Astrocyte of the spinal cord (primary cell): ENCODE measurements around the gene STOML1.

ENCODE experiments used
- DNase-seq: peaks from one replicate; pipeline ENCODE4 v3.0.0; 2011; ENCODE audit warnings: low read depth, low spot score
- H3K4me3 ChIP-seq: 2 replicates; pipeline ENCODE4 v1.5.1; 2011; ENCODE audit warnings: low read depth, mild to moderate bottlenecking, low read length, moderate library complexity
- in situ Hi-C: cut with HindIII; loops from 2 replicates; pipeline ENCODE4 v1.10.0; 2017; ENCODE audit warnings: low sequenced_read_pairs
- TF ChIP-seq, protein P1 (sequence below): IDR thresholded peaks from 2 replicates; pipeline ENCODE4 v1.5.1; 2012; ENCODE audit warnings: low read depth, mild to moderate bottlenecking, low read length, inconsistent platforms

Gene STOML1

GRCh38 chr15:74006774-74007639 lies 14.9 kb upstream of the STOML1 start:
- no peak for DNase-seq
- in situ Hi-C loops: no loop called here
- H3K4me3 ChIP-seq: no peak overlapping the region
- TF ChIP-seq, protein P1, sequence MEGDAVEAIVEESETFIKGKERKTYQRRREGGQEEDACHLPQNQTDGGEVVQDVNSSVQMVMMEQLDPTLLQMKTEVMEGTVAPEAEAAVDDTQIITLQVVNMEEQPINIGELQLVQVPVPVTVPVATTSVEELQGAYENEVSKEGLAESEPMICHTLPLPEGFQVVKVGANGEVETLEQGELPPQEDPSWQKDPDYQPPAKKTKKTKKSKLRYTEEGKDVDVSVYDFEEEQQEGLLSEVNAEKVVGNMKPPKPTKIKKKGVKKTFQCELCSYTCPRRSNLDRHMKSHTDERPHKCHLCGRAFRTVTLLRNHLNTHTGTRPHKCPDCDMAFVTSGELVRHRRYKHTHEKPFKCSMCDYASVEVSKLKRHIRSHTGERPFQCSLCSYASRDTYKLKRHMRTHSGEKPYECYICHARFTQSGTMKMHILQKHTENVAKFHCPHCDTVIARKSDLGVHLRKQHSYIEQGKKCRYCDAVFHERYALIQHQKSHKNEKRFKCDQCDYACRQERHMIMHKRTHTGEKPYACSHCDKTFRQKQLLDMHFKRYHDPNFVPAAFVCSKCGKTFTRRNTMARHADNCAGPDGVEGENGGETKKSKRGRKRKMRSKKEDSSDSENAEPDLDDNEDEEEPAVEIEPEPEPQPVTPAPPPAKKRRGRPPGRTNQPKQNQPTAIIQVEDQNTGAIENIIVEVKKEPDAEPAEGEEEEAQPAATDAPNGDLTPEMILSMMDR: no peak

DNA sequence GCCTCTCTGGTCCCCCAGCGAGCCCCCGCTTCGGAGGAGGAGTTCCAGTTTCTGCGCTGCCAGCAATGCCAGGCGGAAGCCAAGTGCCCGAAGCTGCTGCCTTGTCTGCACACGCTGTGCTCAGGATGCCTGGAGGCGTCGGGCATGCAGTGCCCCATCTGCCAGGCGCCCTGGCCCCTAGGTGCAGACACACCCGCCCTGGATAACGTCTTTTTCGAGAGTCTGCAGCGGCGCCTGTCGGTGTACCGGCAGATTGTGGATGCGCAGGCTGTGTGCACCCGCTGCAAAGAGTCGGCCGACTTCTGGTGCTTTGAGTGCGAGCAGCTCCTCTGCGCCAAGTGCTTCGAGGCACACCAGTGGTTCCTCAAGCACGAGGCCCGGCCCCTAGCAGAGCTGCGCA lies 5.9 kb upstream of the STOML1 start:
- no peak for DNase-seq
- TF ChIP-seq, protein P1: no peak
- H3K4me3 ChIP-seq: peak overlapping the region; percentile 96
- in situ Hi-C loops: no loop called here

GRCh38 chr15:73996939-73997338 lies 4.8 kb upstream of the STOML1 start:
- peak; percentile 43 for DNase-seq
- TF ChIP-seq, protein P1: no peak
- peak overlapping the region; percentile 96 for H3K4me3 ChIP-seq
- in situ Hi-C loops: no loop called here

DNA sequence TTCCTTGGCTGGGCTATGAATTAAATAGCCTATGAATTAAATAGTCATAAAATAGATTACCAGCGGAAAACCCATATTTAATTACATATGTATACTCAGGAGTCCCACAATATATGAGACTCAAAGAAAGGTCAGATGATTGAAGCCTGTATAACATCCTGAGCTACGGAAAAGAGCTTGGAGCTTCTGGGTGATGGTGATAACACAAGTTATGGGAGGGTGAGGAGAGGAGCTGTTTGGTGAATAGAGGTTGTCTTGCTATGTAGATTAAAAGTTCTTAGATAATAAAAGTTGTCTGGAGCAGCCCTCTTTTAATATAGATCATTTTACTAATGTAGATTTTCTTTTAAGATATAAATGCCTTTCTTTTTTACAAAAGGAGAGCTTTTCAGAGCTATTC lies 4.2 kb upstream of the STOML1 start:
- peak overlapping the region; percentile 96 for H3K4me3 ChIP-seq
- no peak for DNase-seq
- TF ChIP-seq, protein P1: no peak
- in situ Hi-C loops: no loop called here

DNA sequence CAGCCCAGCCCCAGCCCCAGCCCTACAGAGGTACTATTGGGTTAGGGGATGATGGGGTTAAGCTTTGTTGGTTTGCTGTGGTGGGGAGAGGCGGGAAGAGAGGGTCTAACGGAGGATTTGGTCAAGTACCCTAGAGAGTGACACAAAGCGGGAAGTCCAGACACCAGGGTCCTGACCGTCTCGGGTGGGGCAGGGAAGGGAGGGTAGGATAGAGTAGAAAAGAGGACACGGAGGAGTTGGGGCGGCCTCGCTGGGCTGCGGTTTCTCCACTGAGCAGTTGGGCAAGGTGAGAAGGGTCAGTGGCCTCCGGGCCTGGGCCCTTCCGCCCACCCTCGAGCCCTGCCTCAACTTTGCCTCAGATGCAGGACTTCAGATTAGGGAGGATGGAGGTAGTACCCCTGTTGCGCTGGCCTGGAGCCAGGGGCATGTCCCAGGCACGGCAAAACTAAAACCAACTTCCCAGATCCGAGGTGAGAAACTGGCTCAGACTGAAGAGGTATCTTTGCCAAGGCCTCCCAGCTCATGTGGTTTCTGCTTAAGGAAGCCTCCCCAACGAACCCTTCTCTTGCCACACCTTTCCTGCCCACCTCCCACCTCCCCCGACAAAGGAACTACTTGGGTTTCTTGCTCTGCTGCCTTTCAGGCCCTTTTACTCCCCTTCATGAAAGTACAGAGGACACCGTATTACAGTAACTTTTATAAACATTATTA lies 3.0 kb upstream of the STOML1 start:
- in situ Hi-C loops: no loop called here
- TF ChIP-seq, protein P1: no peak
- no peak for DNase-seq
- peak overlapping the region; percentile 96 for H3K4me3 ChIP-seq

DNA sequence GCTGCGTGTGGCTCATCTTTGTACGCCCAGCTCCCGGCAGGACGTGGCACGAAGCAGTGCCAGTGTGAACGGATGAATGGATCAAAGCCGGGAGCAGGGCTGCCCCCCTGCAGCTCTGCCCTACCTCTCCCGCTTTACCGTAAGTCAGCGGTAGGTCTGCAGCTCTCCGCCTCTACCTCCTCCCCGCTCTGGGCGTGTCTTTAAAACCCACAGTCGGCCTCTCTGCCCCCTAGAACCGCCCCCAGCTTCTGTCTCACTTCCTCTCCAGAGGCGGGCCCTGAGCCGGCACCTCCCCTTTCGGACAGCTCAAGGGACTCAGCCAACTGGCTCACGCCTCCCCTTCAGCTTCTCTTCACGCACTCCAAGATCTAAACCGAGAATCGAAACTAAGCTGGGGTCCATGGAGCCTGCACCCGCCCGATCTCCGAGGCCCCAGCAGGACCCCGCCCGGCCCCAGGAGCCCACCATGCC lies 2.4 kb upstream of the STOML1 start, which contains the start of gene PML:
PML (plus strand) TSS at position 304 of the 471 bp plus-strand sequence; CDS start at position 401, 97 bp downstream.
- in situ Hi-C loops: no loop called here
- DNase-seq: peak; percentile 96
- H3K4me3 ChIP-seq: peak within 1 kb of the TSS; percentile 96
- TF ChIP-seq, protein P1: no peak
